RWPE2 (cell line): Measurements from ENCODE around the gene ATXN7L1.

ENCODE experiments used
- ATAC-seq: fragments of 200-7000 bp; cut with Tn5 transposase; 3 replicates; pipeline ENCODE4 v1.9.1; 2021; ENCODE audit warnings: low read depth
- DNase-seq: peaks from one replicate; pipeline ENCODE4 v3.0.0-alpha.2; 2020; ENCODE audit warnings: low spot score
- H3K27ac ChIP-seq: fragments of 450-650 bp; 2 replicates; pipeline ENCODE4 v1.5.1; 2017; ENCODE audit warnings: mild to moderate bottlenecking; ENCODE audit not compliant: poor library complexity, severe bottlenecking
- H3K27me3 ChIP-seq: fragments of 250-450 bp; sonication (Bioruptor Pico); 2 replicates; pipeline ENCODE4 v1.5.1; 2021; ENCODE audit warnings: mild to moderate bottlenecking, moderate library complexity; ENCODE audit not compliant: insufficient read depth, poor library complexity, severe bottlenecking
- H3K36me3 ChIP-seq: fragments of 250-450 bp; sonication (Bioruptor Pico); 2 replicates; pipeline ENCODE4 v1.5.1; 2020; ENCODE audit warnings: low read depth, mild to moderate bottlenecking, moderate library complexity
- H3K4me1 ChIP-seq: fragments of 250-450 bp; sonication (Bioruptor Pico); 2 replicates; pipeline ENCODE4 v1.5.1; 2021; ENCODE audit warnings: mild to moderate bottlenecking, moderate library complexity; ENCODE audit not compliant: insufficient read depth, poor library complexity, severe bottlenecking
- H3K4me3 ChIP-seq: fragments of 250-450 bp; sonication (Bioruptor Pico); 2 replicates; pipeline ENCODE4 v1.5.1; 2021; ENCODE audit warnings: mild to moderate bottlenecking, moderate library complexity; ENCODE audit not compliant: severe bottlenecking
- H3K9me3 ChIP-seq: fragments of 250-450 bp; sonication (Bioruptor Pico); 2 replicates; pipeline ENCODE4 v1.5.1; 2021; ENCODE audit warnings: mild to moderate bottlenecking, moderate library complexity; ENCODE audit not compliant: severe bottlenecking
- CTCF ChIP-seq: fragments of 450-650 bp; IDR thresholded peaks from one replicate; pipeline ENCODE4 v1.5.1; 2017; ENCODE audit warnings: mild to moderate bottlenecking, moderate library complexity; ENCODE audit not compliant: poor library complexity, severe bottlenecking

ATXN7L1 gene

GRCh38 chr7:105638334-105638733 lies 238.1 kb downstream of the ATXN7L1 start:
- no peak overlapping the region for H3K4me3 ChIP-seq
- H3K9me3 ChIP-seq, result no peaks in the 10 kb centered on the region
- H3K27me3 ChIP-seq, result no peaks in the 10 kb centered on the region
- no peak for TF ChIP-seq CTCF
- ATAC-seq (no peak), DNase-seq (no peak)
- H3K36me3 ChIP-seq, result peaks cover 7% of the 10 kb centered on the region; the same call in 1 of the 2 replicates
- H3K27ac ChIP-seq, result no peak overlapping the region
- no peaks in the 10 kb centered on the region for H3K4me1 ChIP-seq

GRCh38 chr7:105637755-105638154 lies 238.6 kb downstream of the ATXN7L1 start:
- Histone ChIP-seq H3K4me1 (no peaks in the 10 kb centered on the region), H3K4me3 (no peak overlapping the region), H3K27ac (no peak overlapping the region), H3K9me3 (no peaks in the 10 kb centered on the region), H3K27me3 (no peaks in the 10 kb centered on the region), H3K36me3 (peaks cover 7% of the 10 kb centered on the region; the same call in 1 of the 2 replicates)
- no peak for TF ChIP-seq CTCF
- DNase-seq (no peak), ATAC-seq (no peak)

GRCh38 chr7:105636982-105637381 lies 239.4 kb downstream of the ATXN7L1 start:
- no peak overlapping the region for H3K27ac ChIP-seq
- no peaks in the 10 kb centered on the region for H3K9me3 ChIP-seq
- TF ChIP-seq CTCF, result no peak
- no peaks in the 10 kb centered on the region for H3K27me3 ChIP-seq
- ATAC-seq (no peak), DNase-seq (no peak)
- no peak overlapping the region for H3K4me3 ChIP-seq
- H3K4me1 ChIP-seq, result no peaks in the 10 kb centered on the region
- peaks cover 7% of the 10 kb centered on the region; the same call in 1 of the 2 replicates for H3K36me3 ChIP-seq

DNA sequence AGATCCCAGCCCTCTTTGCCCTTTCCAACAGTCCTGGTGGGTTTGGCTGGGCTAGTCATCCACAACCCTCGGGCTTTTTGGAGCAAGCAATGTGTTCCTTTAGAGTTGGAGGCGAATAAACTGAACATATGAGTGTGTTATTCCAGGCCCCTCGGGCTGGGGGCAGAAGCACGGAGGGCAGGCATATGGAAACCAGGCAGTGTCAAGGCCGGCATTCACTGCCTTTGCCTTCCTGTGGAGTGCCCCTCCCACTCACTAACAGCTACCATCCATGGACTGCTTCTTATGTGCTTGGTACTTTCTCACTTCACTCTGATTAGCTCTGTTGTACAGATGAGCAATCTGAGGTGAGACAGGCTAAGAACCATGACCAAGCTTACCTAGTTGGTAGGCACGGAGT lies 241.2 kb downstream of the ATXN7L1 start:
- DNase-seq, result no peak
- Histone ChIP-seq H3K4me3 (no peak overlapping the region), H3K27ac (no peak overlapping the region), H3K27me3 (no peaks in the 10 kb centered on the region), H3K9me3 (no peaks in the 10 kb centered on the region), H3K4me1 (no peaks in the 10 kb centered on the region), H3K36me3 (peaks cover 7% of the 10 kb centered on the region; the same call in 1 of the 2 replicates)
- TF ChIP-seq CTCF, result no peak
- ATAC-seq, result no peak

GRCh38 chr7:105625986-105626385 lies 250.4 kb downstream of the ATXN7L1 start:
- peaks cover 4% of the 10 kb centered on the region for H3K9me3 ChIP-seq
- no peaks in the 10 kb centered on the region for H3K36me3 ChIP-seq
- DNase-seq, result no peak
- H3K4me1 ChIP-seq, result no peaks in the 10 kb centered on the region
- H3K27me3 ChIP-seq, result no peaks in the 10 kb centered on the region
- no peak overlapping the region for H3K4me3 ChIP-seq
- ATAC-seq, result no peak
- no peak overlapping the region for H3K27ac ChIP-seq
- no peak for TF ChIP-seq CTCF
